Measurements from ENCODE around the gene ARMC7.

ARMC7 gene

GRCh38 chr17:75078284-75079022 lies 31.3 kb upstream of the ARMC7 start:
- DNase-seq = no peak

- no peak for DNase-seq
Observed at GRCh38 chr17:75079023-75079373, 30.8 kb upstream of the ARMC7 start.

- DNase-seq = no peak
Observed at GRCh38 chr17:75081611-75082540, 27.9 kb upstream of the ARMC7 start.

GRCh38 chr17:75082683-75083082 lies 27.1 kb upstream of the ARMC7 start:
- no peak for DNase-seq

GRCh38 chr17:75084039-75084660 lies 25.6 kb upstream of the ARMC7 start:
- DNase-seq = no peak

- no peak for DNase-seq
Observed at GRCh38 chr17:75086496-75087181, 23.1 kb upstream of the ARMC7 start.

- DNase-seq = no peak
Observed at GRCh38 chr17:75087182-75087557, 22.6 kb upstream of the ARMC7 start.

- no peak for DNase-seq
Observed at GRCh38 chr17:75087558-75088453, 22.0 kb upstream of the ARMC7 start, which contains the start of gene SLC16A5. Gene SLC16A5 (plus strand): TSS chr17:75087954. CDS start chr17:75093637, 5,683 bp downstream.

- no peak for DNase-seq
Observed at GRCh38 chr17:75088465-75089417, 21.0 kb upstream of the ARMC7 start.

GRCh38 chr17:75090871-75091854 lies 18.6 kb upstream of the ARMC7 start:
- DNase-seq = no peak

GRCh38 chr17:75091855-75092327 lies 17.9 kb upstream of the ARMC7 start:
- DNase-seq = no peak

- no peak for DNase-seq
Observed at GRCh38 chr17:75093548-75094158, 16.1 kb upstream of the ARMC7 start.

- no peak for DNase-seq
Observed at GRCh38 chr17:75094871-75095399, 14.8 kb upstream of the ARMC7 start.

GRCh38 chr17:75096082-75096625 lies 13.6 kb upstream of the ARMC7 start:
- DNase-seq = no peak

GRCh38 chr17:75097865-75098264 lies 11.9 kb upstream of the ARMC7 start:
- no peak for DNase-seq

- DNase-seq = no peak
Observed at GRCh38 chr17:75098861-75099260, 10.9 kb upstream of the ARMC7 start.

- DNase-seq = no peak
Observed at GRCh38 chr17:75099881-75100595, 9.7 kb upstream of the ARMC7 start.

Data from NCI-H1417 treated with DMSO at 0.1 percent for 48 hours (cell line).